GM19397 (cell line): ENCODE data around the gene TINAG.
"Not testable (repeated sequence)": the region's sequence is repeated elsewhere in the genome, so short reads cannot be mapped to it uniquely, and the experiment has no call there.

Experiments used
- ATAC-seq: cut with Tn5 transposase; IDR thresholded peaks from one replicate; pipeline ENCODE4 v1.9.1; 2021; ENCODE audit warnings: mild to moderate bottlenecking, moderate library complexity; ENCODE audit not compliant: unreplicated experiment

Gene TINAG

GRCh38 chr6:54307439-54307910, 766 bp upstream of the TINAG start:
- peak; percentile 53 for ATAC-seq

- no peak for ATAC-seq
These were observed 710 bp downstream of the TINAG start for GRCh38 chr6:54308986-54309315.

GRCh38 chr6:54310377-54311152, 2.3 kb downstream of the TINAG start:
- ATAC-seq, result no peak

- ATAC-seq, result no peak
These were observed 7.4 kb downstream of the TINAG start for GRCh38 chr6:54315656-54316055.

GRCh38 chr6:54320871-54321270, 12.6 kb downstream of the TINAG start:
- ATAC-seq, result no peak

DNA sequence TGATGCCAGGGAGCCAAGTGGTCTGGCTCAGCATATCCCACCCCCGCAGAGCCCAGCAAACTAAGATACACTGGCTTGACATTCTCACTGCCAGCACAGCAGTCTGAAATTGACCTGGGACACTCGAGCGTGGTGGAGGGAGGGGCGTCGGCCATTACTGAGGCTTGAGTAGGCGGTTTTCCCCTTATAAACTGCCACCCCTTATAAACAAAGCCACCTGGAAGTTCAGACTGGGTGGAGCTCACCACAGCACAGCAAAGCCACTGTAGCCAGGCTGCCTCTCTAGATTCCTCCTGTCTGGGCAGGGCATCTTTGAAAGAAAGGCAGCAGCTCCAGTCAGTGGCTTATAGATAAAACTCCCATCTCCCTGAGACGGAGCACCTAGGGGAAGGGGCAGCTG, 19.4 kb downstream of the TINAG start:
- ATAC-seq, result no peak

GRCh38 chr6:54331571-54331970, 23.3 kb downstream of the TINAG start:
- not testable (repeated sequence) for ATAC-seq

GRCh38 chr6:54335871-54336270, 27.6 kb downstream of the TINAG start:
- ATAC-seq, result no peak

GRCh38 chr6:54353975-54354374, 45.7 kb downstream of the TINAG start:
- no peak for ATAC-seq

- ATAC-seq, result no peak
These were observed 46.4 kb downstream of the TINAG start for GRCh38 chr6:54354608-54355007.

DNA sequence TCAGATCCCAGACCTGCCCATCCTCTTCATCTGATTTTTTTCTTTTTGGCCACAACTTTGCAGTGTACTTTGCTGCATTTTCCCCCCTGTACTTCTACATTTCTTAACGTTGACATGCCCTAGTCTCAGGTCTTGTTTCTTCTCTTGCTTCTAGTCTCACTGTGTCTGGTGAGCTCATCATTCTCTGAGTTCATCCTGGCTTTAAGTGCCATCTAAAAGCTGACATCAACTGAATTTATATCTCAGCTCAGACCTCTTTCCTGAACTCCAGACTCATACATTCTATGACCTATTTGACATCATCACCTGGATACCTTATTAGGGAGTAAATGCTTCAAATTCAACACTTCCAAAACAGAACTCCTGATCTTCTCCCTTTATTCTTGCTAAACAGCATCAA, 48.9 kb downstream of the TINAG start:
- ATAC-seq, result no peak

- no peak for ATAC-seq
These were observed 52.9 kb downstream of the TINAG start for GRCh38 chr6:54361188-54361587.

DNA sequence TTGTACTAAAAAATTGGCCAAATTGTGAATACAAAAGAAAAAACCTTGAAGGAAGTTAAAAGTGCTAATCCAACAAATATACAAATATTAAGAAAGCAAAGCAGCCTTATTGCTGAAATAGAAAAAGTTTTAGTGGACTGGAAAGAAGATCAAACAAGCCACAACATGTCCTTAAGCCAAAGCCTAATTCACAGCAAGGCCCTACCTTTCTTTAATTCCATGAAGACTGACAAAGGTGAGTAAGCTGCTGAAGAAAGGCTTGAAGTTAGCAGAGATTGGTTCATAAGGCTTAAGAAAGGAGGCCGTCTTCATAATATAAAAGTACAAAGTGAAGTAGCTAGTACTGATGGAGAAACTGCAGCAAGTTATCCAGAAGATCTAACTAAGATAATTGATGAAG, 53.5 kb downstream of the TINAG start:
- no peak for ATAC-seq

DNA sequence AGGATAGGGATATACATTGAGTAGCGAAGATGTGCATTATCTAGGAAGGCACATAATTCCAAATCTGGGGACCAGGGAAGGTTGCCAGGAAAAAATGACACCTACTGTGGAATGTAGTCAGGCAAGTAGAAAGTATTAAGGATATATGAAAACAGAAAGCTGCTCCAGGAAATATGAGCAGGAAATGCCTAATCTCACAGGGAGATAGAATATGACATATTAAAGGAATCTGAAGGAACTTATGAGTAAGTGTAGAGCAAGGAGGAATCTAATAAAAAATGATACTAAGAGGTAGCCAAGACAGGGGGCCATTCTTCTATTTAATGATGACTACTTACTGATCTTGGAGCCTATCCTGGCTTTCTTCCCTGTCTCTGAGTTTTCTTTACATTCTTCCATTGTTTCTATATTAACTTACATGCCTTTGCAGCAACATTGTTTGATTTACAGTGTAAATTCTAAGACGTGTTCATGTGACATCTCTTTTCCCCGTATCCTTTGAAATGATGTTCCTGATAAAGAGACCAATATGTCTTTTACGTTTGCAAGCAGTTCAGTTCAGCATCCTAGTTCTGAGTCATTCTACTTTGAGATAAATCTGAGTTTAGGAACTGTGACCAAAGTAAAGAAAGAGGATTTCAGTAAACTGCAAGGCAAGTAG, 58.6 kb downstream of the TINAG start:
- no peak for ATAC-seq

- no peak for ATAC-seq
These were observed 69.5 kb downstream of the TINAG start for GRCh38 chr6:54377776-54378175.

- ATAC-seq, result no peak
These were observed 78.1 kb downstream of the TINAG start for GRCh38 chr6:54386295-54386694.

GRCh38 chr6:54390362-54390761, 82.1 kb downstream of the TINAG start:
- no peak for ATAC-seq

GRCh38 chr6:54391577-54391976, 83.3 kb downstream of the TINAG start:
- no peak for ATAC-seq

GRCh38 chr6:54403096-54403495, 94.9 kb downstream of the TINAG start:
- no peak for ATAC-seq

DNA sequence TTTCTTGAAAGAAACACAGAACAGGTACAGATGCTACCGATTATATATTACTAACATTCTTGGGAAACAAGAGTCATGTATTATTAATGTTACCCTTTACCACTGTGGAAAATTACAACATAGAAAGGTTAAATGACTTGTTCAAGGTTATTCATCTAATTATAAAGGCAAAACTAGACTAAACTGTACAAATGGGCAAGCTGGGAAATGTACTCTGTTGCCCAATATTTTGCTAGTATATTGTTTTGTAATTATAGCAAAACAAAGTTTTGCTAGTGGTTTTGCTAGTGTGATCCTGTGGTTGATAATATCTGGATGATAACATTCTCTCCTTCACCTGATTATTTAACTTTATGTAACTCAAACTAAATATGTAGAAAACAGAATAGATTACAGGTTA, 96.5 kb downstream of the TINAG start:
- no peak for ATAC-seq

GRCh38 chr6:54411767-54412166, 103.5 kb downstream of the TINAG start:
- ATAC-seq, result no peak

DNA sequence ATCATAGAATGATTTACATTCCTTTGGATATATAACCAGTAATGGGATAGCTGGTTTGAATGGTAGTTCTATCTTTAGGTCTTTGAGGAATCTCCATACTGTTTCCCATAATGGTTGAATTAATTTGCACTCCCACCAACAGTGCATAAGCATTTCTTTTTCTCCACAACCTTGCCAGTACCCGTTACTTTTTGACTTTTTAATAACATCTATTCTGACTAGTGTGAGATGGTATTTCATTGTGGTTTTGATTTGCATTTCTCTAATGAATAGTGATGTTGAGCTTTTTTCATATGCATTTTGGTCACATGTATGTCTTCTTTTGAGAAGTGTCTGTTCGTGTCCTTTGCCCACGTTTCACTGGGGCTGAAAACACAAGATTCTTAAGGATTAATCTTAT, 107.3 kb downstream of the TINAG start:
- ATAC-seq, result no peak

- ATAC-seq, result no peak
These were observed 111.6 kb downstream of the TINAG start for GRCh38 chr6:54419885-54420284.
